MM.1S (cell line): ENCODE measurements around the gene GOLPH3.

Experiments
- CTCF ChIP-seq: fragments of 300-600 bp; sonication (generic); IDR thresholded peaks from 2 replicates; pipeline ENCODE4 v1.5.1; 2016; ENCODE audit warnings: antibody characterized with exemption, low read length, mixed read lengths
- EZH2phosphoT487 ChIP-seq: fragments of 300-600 bp; sonication (generic); IDR thresholded peaks from 2 replicates; pipeline ENCODE4 v1.6.1; 2018; ENCODE audit warnings: antibody characterized with exemption, low read length

- TF ChIP-seq CTCF = no peak
- no peak for TF ChIP-seq EZH2phosphoT487
These were observed 75.2 kb downstream of the GOLPH3 start for GRCh38 chr5:32098890-32099310.
